ENCODE measurements around the gene SLC35C1.

GRCh38 chr11:45795379-45795778, 9.6 kb upstream of the SLC35C1 start:
- no peak for TF ChIP-seq CTCF (IDR thresholded peaks at IDR 0.05; ENCODE audit: low read length)
- TF ChIP-seq EZH2 (optimal IDR thresholded peaks at IDR 0.05; ENCODE audit: low read depth, low read length): no peak

Measured in MM.1S (cell line).